HG03060 (cell line): Measurements from ENCODE around the gene TMEM120B.
A peak's percentile ranks its signal among the peaks of the same experiment; 100 is the strongest.
"Not testable (repeated sequence)": the region's sequence is repeated elsewhere in the genome, so short reads cannot be mapped to it uniquely, and the experiment has no call there.

Experiments
- ATAC-seq: cut with Tn5 transposase; IDR thresholded peaks from one replicate; pipeline ENCODE4 v1.9.1; 2021; ENCODE audit warnings: low read depth, moderate number of reproducible peaks; ENCODE audit not compliant: unreplicated experiment

The TMEM120B gene

GRCh38 chr12:121708313-121709063, 4.1 kb upstream of the TMEM120B start:
- no peak for ATAC-seq

- not testable (repeated sequence) for ATAC-seq
These were observed 3.5 kb upstream of the TMEM120B start for GRCh38 chr12:121709064-121709424.

- ATAC-seq: no peak
These were observed 3.0 kb upstream of the TMEM120B start for GRCh38 chr12:121709478-121709961.

GRCh38 chr12:121711361-121712189, 977 bp upstream of the TMEM120B start:
- ATAC-seq: no peak

GRCh38 chr12:121712190-121712460, 427 bp upstream of the TMEM120B start:
- peak; percentile 10 for ATAC-seq

- no peak for ATAC-seq
These were observed 765 bp downstream of the TMEM120B start for GRCh38 chr12:121713257-121713777.

- ATAC-seq: no peak
These were observed 1.2 kb downstream of the TMEM120B start for GRCh38 chr12:121713793-121714192.

- not testable (repeated sequence) for ATAC-seq
These were observed 2.5 kb downstream of the TMEM120B start for GRCh38 chr12:121715055-121715454.

- ATAC-seq: no peak
These were observed 3.4 kb downstream of the TMEM120B start for GRCh38 chr12:121715862-121716435.

- no peak for ATAC-seq
These were observed 4.6 kb downstream of the TMEM120B start for GRCh38 chr12:121717041-121717699.

GRCh38 chr12:121718653-121719239, 6.2 kb downstream of the TMEM120B start:
- ATAC-seq: no peak

- ATAC-seq: no peak
These were observed 7.4 kb downstream of the TMEM120B start for GRCh38 chr12:121719926-121720414.

GRCh38 chr12:121720762-121721161, 8.2 kb downstream of the TMEM120B start:
- no peak for ATAC-seq

GRCh38 chr12:121722511-121722910, 10.0 kb downstream of the TMEM120B start:
- no peak for ATAC-seq

GRCh38 chr12:121723200-121723599, 10.6 kb downstream of the TMEM120B start:
- ATAC-seq: no peak

GRCh38 chr12:121724925-121725324, 12.4 kb downstream of the TMEM120B start:
- ATAC-seq: no peak

- no peak for ATAC-seq
These were observed 12.9 kb downstream of the TMEM120B start for GRCh38 chr12:121725423-121725822.

- ATAC-seq: no peak
These were observed 16.5 kb downstream of the TMEM120B start for GRCh38 chr12:121729021-121729420.

- ATAC-seq: no peak
These were observed 18.9 kb downstream of the TMEM120B start for GRCh38 chr12:121731473-121731872.

- no peak for ATAC-seq
These were observed 21.3 kb downstream of the TMEM120B start for GRCh38 chr12:121733849-121734248.
